Smooth muscle cell (in vitro differentiated cells): ENCODE data around the gene TMEM182. TPM values are rescaled to one million over a fixed set of nuclear protein-coding genes. Genes with fewer than 3 reads are reported as not detected.

Source experiments
- DNase-seq: peaks from one replicate; lab custom pipeline; 2025; ENCODE audit not compliant: unreplicated experiment; lab: John Stamatoyannopoulos, UW
- H2AFZ ChIP-seq: fragments of 200-600 bp; sonication (generic); 2 replicates; pipeline ENCODE4 v1.6.0; 2016; ENCODE audit warnings: antibody characterized with exemption, low read depth, mild to moderate bottlenecking
- H3F3A ChIP-seq: fragments of 200-600 bp; sonication (generic); 2 replicates; pipeline ENCODE4 v1.6.0; 2017; ENCODE audit warnings: antibody characterized with exemption, low read depth
- H3K27ac ChIP-seq: fragments of 200-600 bp; sonication (generic); 2 replicates; pipeline ENCODE4 v1.5.1; 2016; ENCODE audit warnings: low read depth, mild to moderate bottlenecking
- H3K27me3 ChIP-seq: fragments of 200-600 bp; sonication (generic); 2 replicates; pipeline ENCODE4 v1.6.1; 2016; ENCODE audit warnings: low read depth, mild to moderate bottlenecking
- H3K36me3 ChIP-seq: fragments of 200-600 bp; sonication (generic); 2 replicates; pipeline ENCODE4 v1.5.1; 2016; ENCODE audit warnings: low read depth
- H3K4me1 ChIP-seq: fragments of 200-600 bp; sonication (generic); 2 replicates; pipeline ENCODE4 v1.5.1; 2016; ENCODE audit warnings: low read depth
- H3K4me2 ChIP-seq: fragments of 200-600 bp; sonication (generic); 2 replicates; pipeline ENCODE4 v1.6.0; 2016; ENCODE audit warnings: mild to moderate bottlenecking
- H3K4me3 ChIP-seq: fragments of 200-600 bp; sonication (generic); 2 replicates; pipeline ENCODE4 v1.5.1; 2016; ENCODE audit warnings: mild to moderate bottlenecking
- H3K79me2 ChIP-seq: fragments of 200-600 bp; sonication (generic); 2 replicates; pipeline ENCODE4 v1.6.0; 2016; ENCODE audit warnings: low read depth, mild to moderate bottlenecking
- H3K9ac ChIP-seq: fragments of 200-600 bp; sonication (generic); 2 replicates; pipeline ENCODE4 v1.6.0; 2016; ENCODE audit warnings: low read depth
- H3K9me3 ChIP-seq: fragments of 200-600 bp; sonication (generic); replicated peaks from 2 replicates; pipeline ENCODE4 v1.5.1; 2016; ENCODE audit warnings: low read depth
- H4K20me1 ChIP-seq: fragments of 200-600 bp; sonication (generic); 2 replicates; pipeline ENCODE4 v1.6.0; 2016; ENCODE audit warnings: low read depth
- WGBS: methylation state at CpG from one replicate; pipeline ENCODE4 v1.1.7; 2016; ENCODE audit warnings: low lambda C conversion rate; 5-methylcytosine and 5-hydroxymethylcytosine counted together
- polyA plus RNA-seq: library from polyadenylated mRNA; unstranded; fragments of >200 nt; fragmentation: Nextera tagmentation; extraction: Ambion mirVana; gene quantifications from 2 replicates; pipeline ENCODE4 v1.2.1, GENCODE V29; 2016
- total RNA-seq: library from RNA; depleted of rRNA; stranded (reverse); fragments of >200 nt; gene quantifications from 2 replicates; pipeline ENCODE4 v1.2.3, GENCODE V29; 2014
- TF ChIP-seq, protein P1 (sequence below): fragments of 200-600 bp; sonication (generic); IDR thresholded peaks from 2 replicates; pipeline ENCODE4 v1.5.1; 2017; ENCODE audit warnings: borderline replicate concordance, mild to moderate bottlenecking, antibody characterized with exemption; ENCODE audit not compliant: insufficient read depth, poor library complexity, severe bottlenecking

TMEM182 gene
- total and polyA plus RNA-seq, 2 experiments from 2014 or later, result 4.0 to 12.3 TPM

DNA sequence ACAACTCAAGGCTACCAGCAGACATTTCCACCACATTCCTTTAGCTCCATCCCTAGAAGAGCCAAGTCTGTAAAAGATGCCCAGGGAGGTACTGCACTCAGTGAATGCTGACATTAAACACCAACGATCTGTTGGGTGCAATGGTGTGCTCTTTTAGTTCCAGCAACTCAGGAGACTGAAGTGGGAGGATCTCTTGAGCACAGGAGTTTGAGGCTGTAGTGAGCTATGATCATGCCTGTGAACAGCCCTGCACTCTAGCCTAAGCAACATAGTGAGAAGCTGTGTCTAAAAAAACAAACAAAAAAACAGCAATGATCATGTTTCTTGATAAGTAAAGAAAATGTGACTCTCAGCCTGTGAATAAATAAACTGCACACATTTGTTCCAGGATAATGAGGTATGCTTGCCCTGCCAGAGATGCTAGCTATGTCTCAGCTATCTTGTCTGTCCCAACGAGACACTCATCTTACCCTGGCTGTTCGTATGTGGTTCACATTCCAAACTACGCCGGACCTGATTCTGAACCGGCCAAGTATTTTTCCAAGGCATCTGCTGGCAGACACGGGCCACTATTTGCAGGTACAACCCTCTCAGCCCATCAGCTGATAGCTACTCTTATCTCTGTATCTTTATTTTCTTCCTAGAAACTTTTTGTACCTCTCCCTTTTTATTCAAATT is 21.8 kb downstream of the TMEM182 start:
- H3K4me3 ChIP-seq, result no peak overlapping the region
- TF ChIP-seq, protein P1, sequence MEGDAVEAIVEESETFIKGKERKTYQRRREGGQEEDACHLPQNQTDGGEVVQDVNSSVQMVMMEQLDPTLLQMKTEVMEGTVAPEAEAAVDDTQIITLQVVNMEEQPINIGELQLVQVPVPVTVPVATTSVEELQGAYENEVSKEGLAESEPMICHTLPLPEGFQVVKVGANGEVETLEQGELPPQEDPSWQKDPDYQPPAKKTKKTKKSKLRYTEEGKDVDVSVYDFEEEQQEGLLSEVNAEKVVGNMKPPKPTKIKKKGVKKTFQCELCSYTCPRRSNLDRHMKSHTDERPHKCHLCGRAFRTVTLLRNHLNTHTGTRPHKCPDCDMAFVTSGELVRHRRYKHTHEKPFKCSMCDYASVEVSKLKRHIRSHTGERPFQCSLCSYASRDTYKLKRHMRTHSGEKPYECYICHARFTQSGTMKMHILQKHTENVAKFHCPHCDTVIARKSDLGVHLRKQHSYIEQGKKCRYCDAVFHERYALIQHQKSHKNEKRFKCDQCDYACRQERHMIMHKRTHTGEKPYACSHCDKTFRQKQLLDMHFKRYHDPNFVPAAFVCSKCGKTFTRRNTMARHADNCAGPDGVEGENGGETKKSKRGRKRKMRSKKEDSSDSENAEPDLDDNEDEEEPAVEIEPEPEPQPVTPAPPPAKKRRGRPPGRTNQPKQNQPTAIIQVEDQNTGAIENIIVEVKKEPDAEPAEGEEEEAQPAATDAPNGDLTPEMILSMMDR, result no peak
- DNase-seq, result no peak
- H3K36me3 ChIP-seq, result no peaks in the 10 kb centered on the region
- no peak overlapping the region for H3K27ac ChIP-seq
- no peaks in the 10 kb centered on the region for H3K79me2 ChIP-seq
- H4K20me1 ChIP-seq, result no peaks in the 10 kb centered on the region
- no peaks in the 10 kb centered on the region for H3F3A ChIP-seq
- H3K4me1 ChIP-seq, result no peaks in the 10 kb centered on the region
- H3K4me2 ChIP-seq, result no peak overlapping the region
- 82% methylated on average over 7 of the region's 7 CpGs for WGBS
- H2AFZ ChIP-seq, result no peak overlapping the region
- H3K27me3 ChIP-seq, result no peaks in the 10 kb centered on the region
- H3K9ac ChIP-seq, result no peak overlapping the region
- H3K9me3 ChIP-seq, result no peaks in the 10 kb centered on the region

DNA sequence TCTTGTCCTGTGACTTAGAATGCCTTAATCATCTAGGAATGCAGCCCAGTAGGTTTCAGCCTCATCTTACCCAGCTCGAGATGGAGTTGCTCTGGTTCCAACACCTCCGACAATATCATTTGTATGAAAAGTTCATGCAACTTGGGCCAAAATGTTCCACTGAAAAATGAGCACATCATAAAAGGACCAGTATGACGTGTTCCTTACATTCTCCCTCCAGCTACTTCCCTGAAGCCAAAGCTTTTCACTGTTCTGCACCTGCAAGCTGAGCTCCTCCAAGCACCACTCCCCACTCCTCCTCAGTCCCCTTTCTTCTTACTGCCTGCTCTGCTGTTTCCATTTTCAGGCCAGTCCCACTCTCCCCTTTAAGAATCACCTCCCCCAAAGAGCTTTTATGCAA is 23.1 kb downstream of the TMEM182 start:
- no peak overlapping the region for H3K4me3 ChIP-seq
- TF ChIP-seq, protein P1, result no peak
- 77% methylated on average over 3 of the region's 3 CpGs for WGBS
- H3F3A ChIP-seq, result no peaks in the 10 kb centered on the region
- no peaks in the 10 kb centered on the region for H3K36me3 ChIP-seq
- H3K27me3 ChIP-seq, result no peaks in the 10 kb centered on the region
- no peak overlapping the region for H2AFZ ChIP-seq
- no peak overlapping the region for H3K27ac ChIP-seq
- DNase-seq, result no peak
- H3K4me2 ChIP-seq, result no peak overlapping the region
- no peak overlapping the region for H3K9ac ChIP-seq
- no peaks in the 10 kb centered on the region for H4K20me1 ChIP-seq
- no peaks in the 10 kb centered on the region for H3K79me2 ChIP-seq
- peaks cover 9% of the 10 kb centered on the region for H3K4me1 ChIP-seq
- no peaks in the 10 kb centered on the region for H3K9me3 ChIP-seq

DNA sequence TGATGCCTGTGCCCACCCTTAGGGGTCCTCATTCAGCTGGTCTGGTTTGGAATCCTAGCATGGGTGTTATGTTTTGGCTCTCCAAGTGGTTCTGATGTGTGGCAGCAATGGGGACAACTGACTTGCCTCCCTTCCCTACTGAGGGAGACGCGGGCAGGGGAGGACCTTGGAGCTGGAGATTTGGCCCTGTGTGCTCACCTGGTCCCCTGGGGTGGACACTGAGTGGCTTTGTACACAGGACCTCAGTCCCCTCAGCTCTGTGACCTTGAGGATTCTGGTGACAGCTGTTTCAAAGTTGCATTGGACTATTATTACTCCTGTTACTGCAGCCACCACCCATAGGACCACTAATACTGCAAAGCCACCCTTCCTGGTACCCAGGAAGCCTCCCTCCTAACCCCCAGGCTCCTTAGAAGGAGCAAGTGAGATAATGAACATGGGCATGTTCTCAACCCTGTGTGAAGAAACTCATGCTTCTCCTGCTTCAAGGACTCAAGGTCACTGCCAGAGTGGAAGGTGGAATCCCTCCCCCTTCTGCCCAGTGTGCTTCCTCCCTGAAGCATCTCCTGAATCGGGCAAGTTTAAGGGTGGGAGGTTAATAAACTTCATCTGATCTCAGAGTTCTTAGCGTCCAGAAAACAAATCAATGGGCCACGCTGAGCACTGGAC is 26.5 kb downstream of the TMEM182 start:
- Histone ChIP-seq H3K9ac (no peak overlapping the region), H4K20me1 (no peaks in the 10 kb centered on the region), H3K9me3 (no peaks in the 10 kb centered on the region), H3K4me3 (no peak overlapping the region), H2AFZ (no peak overlapping the region), H3K79me2 (no peaks in the 10 kb centered on the region), H3K36me3 (no peaks in the 10 kb centered on the region), H3K4me1 (peaks cover 13% of the 10 kb centered on the region), H3F3A (no peaks in the 10 kb centered on the region), H3K27me3 (no peaks in the 10 kb centered on the region), H3K27ac (no peak overlapping the region), H3K4me2 (no peak overlapping the region)
- no peak for DNase-seq
- TF ChIP-seq, protein P1, result no peak
- WGBS, result 90% methylated on average over 5 of the region's 5 CpGs
